Endothelial cell of umbilical vein (primary cell): Measurements from ENCODE around the gene ACP3. TPM values are rescaled to one million over a fixed set of nuclear protein-coding genes. Genes with fewer than 3 reads are reported as not detected.

Source experiments
- BruUV-seq: library from RNA; stranded (reverse); fragments of 400-500 nt; replicated peaks from 2 replicates; lab custom pipeline; 2021; lab: Mats Ljungman, UMichigan
- CTCF ChIA-PET: fragments of 300-600, 350-600 bp; sonication (Branson Sonifier 250); formaldehyde crosslinking; loops from one replicate; lab custom pipeline; 2021; ENCODE audit warnings: antibody characterized with exemption, inconsistent platforms; lab: Charles Lee
- POLR2A ChIA-PET: fragments of 300-600, 350-600 bp; sonication (Branson Sonifier 250); formaldehyde crosslinking; loops from one replicate; lab custom pipeline; 2021; ENCODE audit warnings: antibody characterized with exemption, inconsistent platforms; lab: Charles Lee
- DNase-seq: peaks from one replicate; pipeline ENCODE4 v3.0.0-alpha.2; 2011; ENCODE audit warnings: low read depth, low spot score
- FAIRE-seq: peaks from 2 replicates; lab custom pipeline; 2011; peaks lifted over from hg19 to GRCh38; lab: Jason Lieb, UNC
- H2AFZ ChIP-seq: 2 replicates; pipeline ENCODE4 v1.6.0; 2012; ENCODE audit warnings: low read depth, low read length, control low read depth, inconsistent platforms
- H3K27ac ChIP-seq: 2 replicates; pipeline ENCODE4 v1.5.1; 2011; ENCODE audit warnings: low read depth, mild to moderate bottlenecking, control low read depth, low read length, moderate library complexity; ENCODE audit not compliant: insufficient read depth
- H3K27me3 ChIP-seq, 2 experiments: 2 replicates each; pipeline versions ENCODE4 v1.6.0 to v1.6.1; 2011; ENCODE audit warnings: low read length in 2 of 2, mixed read lengths in 1 of 2; ENCODE audit not compliant: control insufficient read depth in 2 of 2, insufficient read depth in 2 of 2
- H3K36me3 ChIP-seq, 2 experiments: 2 replicates in 1 of 2; 3 replicates in 1 of 2; pipeline ENCODE4 v1.5.1; 2011; ENCODE audit warnings: low read length in 2 of 2, mild to moderate bottlenecking in 1 of 2, moderate library complexity in 1 of 2; ENCODE audit not compliant: control insufficient read depth in 2 of 2, insufficient read depth in 2 of 2; ENCODE audit errors: extremely low read depth in 1 of 2
- H3K4me1 ChIP-seq: 3 replicates; pipeline ENCODE4 v1.5.1; 2011; ENCODE audit warnings: mild to moderate bottlenecking, low read length; ENCODE audit not compliant: control insufficient read depth, insufficient read depth; ENCODE audit errors: extremely low read depth
- H3K4me2 ChIP-seq: 2 replicates; pipeline ENCODE4 v1.6.1; 2011; ENCODE audit warnings: low read length, control low read depth, mixed read lengths; ENCODE audit not compliant: insufficient read depth
- H3K4me3 ChIP-seq, 3 experiments: fragments of 200-600 bp in 1 of 3; sonication (generic), shearing (Covaris generic) in 1 of 3; replicated peaks in 1 of 3; 2 replicates each; pipeline ENCODE4 v1.5.1; 2011 to 2016; ENCODE audit warnings: control low read depth in 3 of 3, low read length in 3 of 3, mild to moderate bottlenecking in 2 of 3, inconsistent platforms in 1 of 3, low read depth in 1 of 3, moderate library complexity in 1 of 3; ENCODE audit not compliant: insufficient read depth in 1 of 3
- H3K79me2 ChIP-seq: 2 replicates; pipeline ENCODE4 v1.6.0; 2012; ENCODE audit warnings: low read length, inconsistent platforms; ENCODE audit not compliant: control insufficient read depth, insufficient read depth
- H3K9ac ChIP-seq: replicated peaks from 2 replicates; pipeline ENCODE3; 2011; ENCODE audit warnings: low read length, control low read depth; ENCODE audit not compliant: insufficient read depth; ENCODE audit errors: extremely low read depth
- H3K9me1 ChIP-seq: replicated peaks from 3 replicates; pipeline ENCODE4 v1.6.0; 2011; ENCODE audit warnings: mild to moderate bottlenecking, low read length; ENCODE audit not compliant: control insufficient read depth, insufficient read depth; ENCODE audit errors: extremely low read depth
- H3K9me3 ChIP-seq: replicated peaks from 2 replicates; pipeline ENCODE4 v1.5.1; 2012; ENCODE audit warnings: low read length, inconsistent platforms; ENCODE audit not compliant: control insufficient read depth, insufficient read depth
- H4K20me1 ChIP-seq: replicated peaks from 2 replicates; pipeline ENCODE3; 2011; ENCODE audit warnings: mild to moderate bottlenecking, low read length; ENCODE audit not compliant: control insufficient read depth, insufficient read depth; ENCODE audit errors: extremely low read depth
- EZH2 ChIP-seq: IDR thresholded peaks from 2 replicates; pipeline ENCODE4 v1.6.1; 2012; ENCODE audit warnings: borderline replicate concordance, low read depth, mild to moderate bottlenecking, moderate library complexity, low read length, inconsistent platforms; ENCODE audit not compliant: severe bottlenecking
- FOS ChIP-seq: IDR thresholded peaks from 2 replicates; pipeline ENCODE4 v1.6.1; 2011; ENCODE audit warnings: mild to moderate bottlenecking, low read length, moderate library complexity, borderline replicate concordance; ENCODE audit not compliant: insufficient read depth
- GATA2 ChIP-seq: IDR thresholded peaks from 2 replicates; pipeline ENCODE4 v1.7.0; 2011; ENCODE audit warnings: low read depth, mild to moderate bottlenecking, moderate library complexity, mixed read lengths, low read length; ENCODE audit not compliant: insufficient read length, insufficient read depth
- JUN ChIP-seq: IDR thresholded peaks from 2 replicates; pipeline ENCODE4 v1.6.1; 2011; ENCODE audit warnings: borderline replicate concordance, low read depth; ENCODE audit not compliant: insufficient read length, insufficient read depth
- MYC ChIP-seq: IDR thresholded peaks from one replicate; pipeline ENCODE4 v1.6.1; 2011; ENCODE audit warnings: mild to moderate bottlenecking, low read depth, low read length
- POLR2A ChIP-seq: IDR thresholded peaks from 2 replicates; pipeline ENCODE4 v1.6.1; 2012; ENCODE audit warnings: low read depth, mild to moderate bottlenecking, control low read depth, low read length
- POLR2AphosphoS5 ChIP-seq: IDR thresholded peaks from 2 replicates; pipeline ENCODE4 v1.6.1; 2012; ENCODE audit warnings: low read depth, mild to moderate bottlenecking, control low read depth, low read length, moderate library complexity; ENCODE audit not compliant: insufficient read depth
- dilution Hi-C: fragments of 300-500 bp; cut with MboI; formaldehyde crosslinking; loops from one replicate; pipeline ENCODE4 v1.15.0; 2019; ENCODE audit warnings: low sequenced_read_pairs; ENCODE audit not compliant: extremely low pct_ligation_motif_present
- intact Hi-C: fragments of 100-400 bp; cut with micrococcal nuclease; formaldehyde crosslinking; loops from one replicate; pipeline ENCODE4 v1.10.0; 2022
- polyA plus RNA-seq, 4 experiments: library from polyadenylated mRNA; depleted of rRNA in 3 of 4; stranded (reverse) in 3 of 4; unstranded in 1 of 4; fragments of >200 nt; gene quantifications; 2 replicates each; pipeline versions ENCODE4 v1.2.1 to v1.2.3, GENCODE V29; 2011 to 2012; ENCODE audit warnings: missing spikeins in 1 of 4
- total RNA-seq: library from RNA; stranded (reverse); gene quantifications from 2 replicates; pipeline ENCODE4 v1.2.3, GENCODE V29; 2021
- TF ChIP-seq, protein P1 (sequence below), 2 donors: IDR thresholded peaks; 1 replicate in 1 of 2; 2 replicates in 1 of 2; pipeline ENCODE4 v1.5.1; 2011; ENCODE audit warnings: low read length in 2 of 2, mild to moderate bottlenecking in 2 of 2, moderate library complexity in 2 of 2, control low read depth in 1 of 2, inconsistent platforms in 1 of 2, low read depth in 1 of 2; ENCODE audit not compliant: insufficient read depth in 1 of 2; ENCODE audit errors: extremely low read depth in 1 of 2
- TF ChIP-seq, protein P2 (sequence below): IDR thresholded peaks from 2 replicates; pipeline ENCODE4 v1.6.1; 2011; ENCODE audit not compliant: insufficient read depth, insufficient read length

The ACP3 gene
- total and polyA plus RNA-seq, 2 donors (not counting 3 experiments of a cell fraction or from before 2014, with no cell fraction given): not detected

DNA sequence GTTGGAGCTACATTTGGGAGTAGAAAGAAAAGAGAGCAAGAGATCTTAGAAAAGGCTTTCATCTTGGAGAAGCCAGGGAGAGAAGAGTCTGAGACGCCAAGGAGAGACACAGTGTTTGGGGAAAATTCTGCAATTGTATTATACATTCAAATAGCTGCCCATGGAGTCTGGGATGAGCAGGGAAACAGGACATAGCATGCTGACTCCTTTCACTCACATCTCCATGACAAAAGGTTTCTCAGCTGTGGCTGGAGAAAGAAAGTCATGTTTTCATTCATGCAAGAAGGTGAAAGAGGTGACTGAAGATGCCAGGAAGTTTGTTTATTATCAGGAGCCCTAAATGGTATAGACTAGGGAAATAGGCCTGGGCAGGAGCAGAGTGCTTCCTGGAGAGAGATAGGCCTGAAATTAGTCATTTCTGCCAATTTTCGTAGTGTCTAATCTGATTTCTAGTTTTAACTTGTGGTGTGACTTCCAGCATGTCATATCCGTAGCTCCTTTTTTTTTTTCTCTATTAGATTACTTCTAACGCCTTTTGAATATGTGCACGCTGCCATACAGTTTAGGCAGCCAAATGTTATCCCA, 34.1 kb downstream of the ACP3 start:
- no peaks in the 10 kb centered on the region for H3K4me1 ChIP-seq
- DNase-seq (no peak), FAIRE-seq (no peak)
- H3K9ac ChIP-seq: no peak overlapping the region
- no peaks in the 10 kb centered on the region for H3K9me1 ChIP-seq
- POLR2A ChIA-PET: no interaction called here
- peaks cover 0 to 2% of the 10 kb centered on the region in 2 experiments for H3K27me3 ChIP-seq
- no peak overlapping the region for H3K4me2 ChIP-seq
- no peaks in the 10 kb centered on the region for H4K20me1 ChIP-seq
- intact Hi-C loops: loop anchor here (10.0 kb wide), 2 partner anchors 113 to 143 kb away; no protein-coding TSS in a partner anchor
- no peaks in the 10 kb centered on the region for H3K36me3 ChIP-seq
- H2AFZ ChIP-seq: no peak overlapping the region
- H3K79me2 ChIP-seq: no peaks in the 10 kb centered on the region
- H3K4me3 ChIP-seq: no peak overlapping the region
- TF ChIP-seq MYC (no peak), FOS (no peak), POLR2AphosphoS5 (no peak), JUN (no peak), EZH2 (no peak), GATA2 (no peak), POLR2A (no peak)
- TF ChIP-seq, protein P1, sequence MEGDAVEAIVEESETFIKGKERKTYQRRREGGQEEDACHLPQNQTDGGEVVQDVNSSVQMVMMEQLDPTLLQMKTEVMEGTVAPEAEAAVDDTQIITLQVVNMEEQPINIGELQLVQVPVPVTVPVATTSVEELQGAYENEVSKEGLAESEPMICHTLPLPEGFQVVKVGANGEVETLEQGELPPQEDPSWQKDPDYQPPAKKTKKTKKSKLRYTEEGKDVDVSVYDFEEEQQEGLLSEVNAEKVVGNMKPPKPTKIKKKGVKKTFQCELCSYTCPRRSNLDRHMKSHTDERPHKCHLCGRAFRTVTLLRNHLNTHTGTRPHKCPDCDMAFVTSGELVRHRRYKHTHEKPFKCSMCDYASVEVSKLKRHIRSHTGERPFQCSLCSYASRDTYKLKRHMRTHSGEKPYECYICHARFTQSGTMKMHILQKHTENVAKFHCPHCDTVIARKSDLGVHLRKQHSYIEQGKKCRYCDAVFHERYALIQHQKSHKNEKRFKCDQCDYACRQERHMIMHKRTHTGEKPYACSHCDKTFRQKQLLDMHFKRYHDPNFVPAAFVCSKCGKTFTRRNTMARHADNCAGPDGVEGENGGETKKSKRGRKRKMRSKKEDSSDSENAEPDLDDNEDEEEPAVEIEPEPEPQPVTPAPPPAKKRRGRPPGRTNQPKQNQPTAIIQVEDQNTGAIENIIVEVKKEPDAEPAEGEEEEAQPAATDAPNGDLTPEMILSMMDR (IDR thresholded peaks at IDR 0.05; ENCODE audit: extremely low read depth in 1 of 2, insufficient read depth in 1 of 2, low read depth in 1 of 2, low read length in 2 of 2): no peak
- TF ChIP-seq, protein P2, sequence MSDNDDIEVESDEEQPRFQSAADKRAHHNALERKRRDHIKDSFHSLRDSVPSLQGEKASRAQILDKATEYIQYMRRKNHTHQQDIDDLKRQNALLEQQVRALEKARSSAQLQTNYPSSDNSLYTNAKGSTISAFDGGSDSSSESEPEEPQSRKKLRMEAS: no peak
- no TSS peak for BruUV-seq
- no peak overlapping the region for H3K27ac ChIP-seq
- dilution Hi-C loops: no loop called here
- no peaks in the 10 kb centered on the region for H3K9me3 ChIP-seq
- CTCF ChIA-PET: interaction anchor here (1.2 to 9.4 kb wide), 7 partner anchors 9 to 183 kb away, joined by 3 to 150 read pairs (median 4); partner anchors contain the start of genes ACP3 and DNAJC13
